Neural cell (in vitro differentiated cells): Measurements from ENCODE around the gene ENSA.
"Not testable (repeated sequence)": the region's sequence is repeated elsewhere in the genome, so short reads cannot be mapped to it uniquely, and the experiment has no call there.

ENCODE experiments used
- POLR2AphosphoS5 ChIP-seq: IDR thresholded peaks from 2 replicates; pipeline ENCODE4 v1.6.1; 2012
- RAD21 ChIP-seq: fragments of 450-650 bp; conservative IDR thresholded peaks from 2 replicates; pipeline ENCODE4 v1.6.1; 2014; ENCODE audit warnings: antibody characterized with exemption, mild to moderate bottlenecking, moderate library complexity
- TF ChIP-seq, protein P1 (sequence below): fragments of 450-650 bp; IDR thresholded peaks from 2 replicates; pipeline ENCODE4 v1.5.1; 2014; ENCODE audit warnings: antibody characterized with exemption, mild to moderate bottlenecking, moderate library complexity; ENCODE audit not compliant: poor library complexity, severe bottlenecking
- TF ChIP-seq, protein P2 (sequence below): IDR thresholded peaks from 2 replicates; pipeline ENCODE4 v1.6.1; 2012; ENCODE audit warnings: borderline replicate concordance

DNA sequence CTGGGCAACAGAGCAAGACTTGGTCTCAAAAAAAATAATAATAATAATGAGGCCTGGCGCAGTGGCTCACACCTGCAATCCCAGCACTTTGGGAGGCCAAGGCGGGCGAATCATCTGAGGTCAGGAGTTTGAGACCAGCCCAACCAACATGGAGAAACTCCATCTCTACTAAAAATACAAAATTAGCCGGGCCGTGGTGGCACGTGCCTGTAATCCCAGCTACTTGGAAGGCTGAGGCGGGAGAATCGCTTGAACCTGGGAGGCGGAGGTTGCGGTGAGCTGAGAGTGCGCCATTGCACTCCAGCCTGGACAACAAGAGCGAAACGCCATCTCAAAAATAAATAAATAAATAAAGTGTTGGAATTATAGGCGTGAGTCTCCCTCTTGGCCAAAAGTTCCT lies 47.5 kb downstream of the ENSA start:
- TF ChIP-seq, protein P1, sequence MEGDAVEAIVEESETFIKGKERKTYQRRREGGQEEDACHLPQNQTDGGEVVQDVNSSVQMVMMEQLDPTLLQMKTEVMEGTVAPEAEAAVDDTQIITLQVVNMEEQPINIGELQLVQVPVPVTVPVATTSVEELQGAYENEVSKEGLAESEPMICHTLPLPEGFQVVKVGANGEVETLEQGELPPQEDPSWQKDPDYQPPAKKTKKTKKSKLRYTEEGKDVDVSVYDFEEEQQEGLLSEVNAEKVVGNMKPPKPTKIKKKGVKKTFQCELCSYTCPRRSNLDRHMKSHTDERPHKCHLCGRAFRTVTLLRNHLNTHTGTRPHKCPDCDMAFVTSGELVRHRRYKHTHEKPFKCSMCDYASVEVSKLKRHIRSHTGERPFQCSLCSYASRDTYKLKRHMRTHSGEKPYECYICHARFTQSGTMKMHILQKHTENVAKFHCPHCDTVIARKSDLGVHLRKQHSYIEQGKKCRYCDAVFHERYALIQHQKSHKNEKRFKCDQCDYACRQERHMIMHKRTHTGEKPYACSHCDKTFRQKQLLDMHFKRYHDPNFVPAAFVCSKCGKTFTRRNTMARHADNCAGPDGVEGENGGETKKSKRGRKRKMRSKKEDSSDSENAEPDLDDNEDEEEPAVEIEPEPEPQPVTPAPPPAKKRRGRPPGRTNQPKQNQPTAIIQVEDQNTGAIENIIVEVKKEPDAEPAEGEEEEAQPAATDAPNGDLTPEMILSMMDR: not testable (repeated sequence)
- not testable (repeated sequence) for TF ChIP-seq RAD21, POLR2AphosphoS5
- TF ChIP-seq, protein P2, sequence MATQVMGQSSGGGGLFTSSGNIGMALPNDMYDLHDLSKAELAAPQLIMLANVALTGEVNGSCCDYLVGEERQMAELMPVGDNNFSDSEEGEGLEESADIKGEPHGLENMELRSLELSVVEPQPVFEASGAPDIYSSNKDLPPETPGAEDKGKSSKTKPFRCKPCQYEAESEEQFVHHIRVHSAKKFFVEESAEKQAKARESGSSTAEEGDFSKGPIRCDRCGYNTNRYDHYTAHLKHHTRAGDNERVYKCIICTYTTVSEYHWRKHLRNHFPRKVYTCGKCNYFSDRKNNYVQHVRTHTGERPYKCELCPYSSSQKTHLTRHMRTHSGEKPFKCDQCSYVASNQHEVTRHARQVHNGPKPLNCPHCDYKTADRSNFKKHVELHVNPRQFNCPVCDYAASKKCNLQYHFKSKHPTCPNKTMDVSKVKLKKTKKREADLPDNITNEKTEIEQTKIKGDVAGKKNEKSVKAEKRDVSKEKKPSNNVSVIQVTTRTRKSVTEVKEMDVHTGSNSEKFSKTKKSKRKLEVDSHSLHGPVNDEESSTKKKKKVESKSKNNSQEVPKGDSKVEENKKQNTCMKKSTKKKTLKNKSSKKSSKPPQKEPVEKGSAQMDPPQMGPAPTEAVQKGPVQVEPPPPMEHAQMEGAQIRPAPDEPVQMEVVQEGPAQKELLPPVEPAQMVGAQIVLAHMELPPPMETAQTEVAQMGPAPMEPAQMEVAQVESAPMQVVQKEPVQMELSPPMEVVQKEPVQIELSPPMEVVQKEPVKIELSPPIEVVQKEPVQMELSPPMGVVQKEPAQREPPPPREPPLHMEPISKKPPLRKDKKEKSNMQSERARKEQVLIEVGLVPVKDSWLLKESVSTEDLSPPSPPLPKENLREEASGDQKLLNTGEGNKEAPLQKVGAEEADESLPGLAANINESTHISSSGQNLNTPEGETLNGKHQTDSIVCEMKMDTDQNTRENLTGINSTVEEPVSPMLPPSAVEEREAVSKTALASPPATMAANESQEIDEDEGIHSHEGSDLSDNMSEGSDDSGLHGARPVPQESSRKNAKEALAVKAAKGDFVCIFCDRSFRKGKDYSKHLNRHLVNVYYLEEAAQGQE: not testable (repeated sequence)
